Suprapubic skin (tissue), 4 donors: Measurements from ENCODE around the gene POU2AF2. TPM values are rescaled to one million over a fixed set of nuclear protein-coding genes. Genes with fewer than 3 reads are reported as not detected.

Experiments
- DNase-seq, 2 donors: peaks; one replicate each; pipeline ENCODE4 v3.0.0-alpha.2; 2019; ENCODE audit warnings: low spot score in 2 of 2
- H3K27ac ChIP-seq: fragments of 200-600 bp; sonication (generic); one replicate; pipeline ENCODE4 v1.5.1; 2019
- H3K27me3 ChIP-seq: fragments of 200-600 bp; sonication (generic); one replicate; pipeline ENCODE4 v1.5.1; 2019
- H3K36me3 ChIP-seq: fragments of 200-600 bp; sonication (generic); one replicate; pipeline ENCODE4 v1.5.1; 2019
- H3K4me1 ChIP-seq: fragments of 200-600 bp; sonication (generic); one replicate; pipeline ENCODE4 v1.5.1; 2019
- H3K4me3 ChIP-seq: fragments of 200-600 bp; sonication (generic); one replicate; pipeline ENCODE4 v1.5.1; 2019; ENCODE audit warnings: mild to moderate bottlenecking
- H3K9me3 ChIP-seq: fragments of 200-600 bp; sonication (generic); one replicate; pipeline ENCODE4 v1.5.1; 2019
- CTCF ChIP-seq, 2 donors: fragments of 200-600 bp in 1 of 2; fragments of 450-650 bp in 1 of 2; sonication (generic) in 1 of 2; IDR thresholded peaks; one replicate each; pipeline ENCODE4 v1.5.1; 2016 to 2019; ENCODE audit warnings: antibody characterized with exemption in 2 of 2, mild to moderate bottlenecking in 1 of 2, moderate library complexity in 1 of 2
- EP300 ChIP-seq: sonication (generic); formaldehyde crosslinking; IDR thresholded peaks from one replicate; pipeline ENCODE4 v1.6.1; 2017; ENCODE audit warnings: antibody characterized with exemption
- POLR2A ChIP-seq, 2 donors: fragments of 450-650 bp; IDR thresholded peaks; one replicate each; pipeline ENCODE4 v1.6.1; 2017; ENCODE audit warnings: antibody characterized with exemption in 2 of 2, mild to moderate bottlenecking in 2 of 2, moderate library complexity in 2 of 2
- POLR2AphosphoS5 ChIP-seq, 3 donors: sonication (generic); formaldehyde crosslinking; IDR thresholded peaks; one replicate each; pipeline ENCODE4 v1.6.1; 2017; ENCODE audit warnings: antibody characterized with exemption in 3 of 3
- WGBS: methylation state at CpG from one replicate; pipeline ENCODE4 v1.1.5; 2018; 5-methylcytosine and 5-hydroxymethylcytosine counted together
- total RNA-seq, 4 donors: library from RNA; depleted of rRNA; stranded (reverse); fragments of >200 nt; gene quantifications; one replicate each; pipeline ENCODE4 v1.1.0, GENCODE V29; 2016

POU2AF2 gene
- total RNA-seq, 4 donors from 2014 or later: not detected

DNA sequence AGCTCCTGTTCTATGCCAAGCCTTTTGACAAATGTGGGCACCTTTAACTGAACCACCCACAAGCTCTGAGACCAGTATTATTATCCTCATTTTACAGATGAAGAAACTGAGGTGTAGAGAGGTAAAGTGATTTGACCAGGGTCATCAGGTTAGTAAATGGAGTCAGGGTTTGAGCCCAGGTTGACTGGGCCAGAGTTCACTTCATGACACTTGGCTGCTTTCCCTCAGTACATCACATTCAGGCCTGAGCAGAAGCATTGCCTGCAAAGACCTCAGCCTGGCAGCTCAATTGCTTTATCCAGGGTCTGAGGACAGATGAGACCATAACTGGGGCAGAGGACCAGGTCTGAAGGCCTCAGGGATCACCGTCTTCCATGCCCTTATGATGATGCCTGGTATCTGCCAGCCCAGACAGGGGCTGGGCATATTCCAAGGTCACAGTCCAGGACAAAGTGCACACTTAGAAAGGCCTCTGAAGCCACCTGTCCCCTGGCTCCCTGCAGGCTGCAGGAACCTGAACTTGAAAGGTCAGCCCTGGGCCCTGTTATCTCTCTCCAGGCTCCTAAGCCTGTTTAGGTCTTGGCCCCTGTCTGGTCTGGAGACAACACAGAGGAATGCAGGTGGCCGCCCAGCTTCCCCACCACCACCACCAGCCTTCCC lies 84.8 kb downstream of the POU2AF2 start:
- no peaks in the 10 kb centered on the region for H3K27me3 ChIP-seq
- no peak overlapping the region for H3K27ac ChIP-seq
- 100% methylated on average over 2 of the region's 2 CpGs for whole genome bisulfite sequencing
- H3K36me3 ChIP-seq: no peaks in the 10 kb centered on the region
- H3K4me1 ChIP-seq: peaks cover 41% of the 10 kb centered on the region
- TF ChIP-seq EP300 (no peak), CTCF (IDR thresholded peaks at IDR 0.05) (no peak), POLR2A (IDR thresholded peaks at IDR 0.05) (no peak), POLR2AphosphoS5 (IDR thresholded peaks at IDR 0.05) (no peak)
- no peak overlapping the region for H3K4me3 ChIP-seq
- DNase-seq: no peak
- no peaks in the 10 kb centered on the region for H3K9me3 ChIP-seq

GRCh38 chr11:111331711-111332479 lies 86.4 kb downstream of the POU2AF2 start:
- Histone ChIP-seq H3K27ac (no peak overlapping the region), H3K9me3 (no peaks in the 10 kb centered on the region), H3K4me3 (no peak overlapping the region), H3K36me3 (no peaks in the 10 kb centered on the region), H3K27me3 (no peaks in the 10 kb centered on the region), H3K4me1 (peaks cover 55% of the 10 kb centered on the region)
- DNase-seq: no peak
- TF ChIP-seq EP300 (no peak), POLR2A (IDR thresholded peaks at IDR 0.05) (no peak), POLR2AphosphoS5 (IDR thresholded peaks at IDR 0.05) (no peak), CTCF (IDR thresholded peaks at IDR 0.05) (no peak)
- WGBS: 48% methylated on average over 3 of the region's 4 CpGs

DNA sequence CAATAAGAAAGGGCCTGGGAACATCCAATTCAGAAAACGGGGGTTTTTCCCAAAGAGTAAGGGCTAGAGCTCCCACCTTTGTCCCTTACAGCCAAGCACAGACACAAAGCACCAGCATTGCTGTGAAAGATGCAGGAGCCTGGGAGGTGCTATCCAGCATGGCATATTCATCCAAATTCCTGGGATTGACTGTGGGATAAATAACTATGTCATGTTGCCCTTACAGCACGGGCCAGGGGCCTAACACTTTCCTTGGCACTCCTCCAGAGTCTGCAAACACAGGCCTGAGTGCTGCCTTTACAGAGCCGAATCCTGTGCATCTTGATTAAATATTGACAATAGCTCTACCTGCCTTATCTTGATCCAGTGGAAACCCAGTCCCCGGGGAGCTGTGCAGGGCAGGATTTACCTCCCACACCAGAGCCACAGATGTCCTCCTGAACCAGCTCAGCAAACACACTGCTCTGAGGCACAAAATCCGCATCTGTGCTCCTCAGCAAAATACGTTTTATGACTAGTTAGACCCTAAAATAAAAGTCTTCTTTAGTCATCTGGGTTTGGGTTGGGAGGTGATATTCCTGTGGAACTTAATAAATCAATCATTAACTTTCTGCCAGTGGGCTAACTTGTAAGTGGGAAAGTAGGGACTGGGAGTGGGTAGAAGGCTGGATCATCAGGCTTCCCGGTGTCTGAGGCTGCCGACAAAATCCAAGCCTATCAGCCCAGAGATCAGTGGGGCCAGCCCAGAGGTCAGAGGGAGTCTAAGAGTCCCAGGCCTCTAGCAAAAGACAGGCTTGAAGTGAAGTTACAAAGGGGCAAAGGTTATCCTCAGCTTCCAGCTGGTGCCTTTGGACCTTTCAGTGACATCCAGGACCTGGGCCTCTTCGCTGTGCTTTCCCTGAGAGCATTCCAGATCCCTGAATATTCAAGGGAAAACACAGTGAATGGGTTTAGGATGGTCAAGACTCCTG lies 89.3 kb downstream of the POU2AF2 start:
- H3K4me3 ChIP-seq: no peak overlapping the region
- H3K4me1 ChIP-seq: peaks cover 30% of the 10 kb centered on the region
- TF ChIP-seq CTCF (IDR thresholded peaks at IDR 0.05) (no peak), EP300 (no peak), POLR2AphosphoS5 (IDR thresholded peaks at IDR 0.05) (no peak), POLR2A (IDR thresholded peaks at IDR 0.05) (no peak)
- 75% methylated on average over 9 of the region's 9 CpGs for WGBS
- no peaks in the 10 kb centered on the region for H3K27me3 ChIP-seq
- H3K36me3 ChIP-seq: no peaks in the 10 kb centered on the region
- H3K27ac ChIP-seq: no peak overlapping the region
- H3K9me3 ChIP-seq: no peaks in the 10 kb centered on the region
- DNase-seq: no peak

DNA sequence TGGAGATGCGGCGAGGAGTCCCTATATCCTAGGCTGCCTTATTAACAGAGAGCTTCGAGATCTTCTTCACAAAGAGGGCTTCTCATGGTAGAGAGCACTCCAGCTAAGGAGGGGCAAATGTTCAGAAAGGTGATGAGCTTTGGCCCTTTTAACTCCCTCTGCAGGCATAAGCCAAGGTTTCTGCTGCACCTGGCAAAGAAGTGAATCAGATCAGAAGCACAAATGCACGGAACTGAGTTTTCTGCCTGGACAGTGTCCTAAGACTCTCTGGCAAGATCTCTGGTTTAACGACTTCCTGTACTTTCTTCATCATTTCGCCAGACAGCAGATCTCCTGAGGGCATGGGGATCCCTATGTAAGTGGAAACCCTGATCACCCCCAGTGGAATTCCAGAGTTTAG lies 90.0 kb downstream of the POU2AF2 start:
- Histone ChIP-seq H3K4me1 (peaks cover 24% of the 10 kb centered on the region), H3K27ac (no peak overlapping the region), H3K27me3 (no peaks in the 10 kb centered on the region), H3K36me3 (no peaks in the 10 kb centered on the region), H3K9me3 (no peaks in the 10 kb centered on the region), H3K4me3 (no peak overlapping the region)
- 64% methylated on average over 6 of the region's 6 CpGs for WGBS
- DNase-seq: no peak
- TF ChIP-seq CTCF (IDR thresholded peaks at IDR 0.05) (no peak), POLR2AphosphoS5 (IDR thresholded peaks at IDR 0.05) (no peak), EP300 (no peak), POLR2A (IDR thresholded peaks at IDR 0.05) (no peak)

Other genes starting within 250 kb of the POU2AF2 start
- gene POU2AF3, start 52.8 kb downstream of the POU2AF2 start, total RNA-seq: under 1 TPM in 1 of 4 donors, not detected in 3; 0.89 TPM
- gene POU2AF1, start 133.6 kb downstream of the POU2AF2 start, total RNA-seq: not detected